B cell (primary cell): ENCODE data around the gene BLOC1S3. TPM values are rescaled to one million over a fixed set of nuclear protein-coding genes. Genes with fewer than 3 reads are reported as not detected.

Experiments
- ATAC-seq: fragments of 200-7000 bp; cut with Tn5 transposase; one replicate; pipeline ENCODE4 v1.10.0; 2021; ENCODE audit warnings: low read depth, mild to moderate bottlenecking, moderate number of reproducible peaks, moderate library complexity
- CTCF ChIA-PET: fragments of 350-600 bp; sonication (Branson Sonifier 250); formaldehyde crosslinking; loops from one replicate; lab custom pipeline; 2021; ENCODE audit warnings: antibody characterized with exemption, inconsistent platforms; lab: Charles Lee
- POLR2A ChIA-PET: fragments of 350-600 bp; sonication (Branson Sonifier 250); formaldehyde crosslinking; loops from one replicate; lab custom pipeline; 2021; ENCODE audit warnings: antibody characterized with exemption; lab: Charles Lee
- DNase-seq: peaks from one replicate; pipeline ENCODE4 v3.0.0; 2013
- H2AFZ ChIP-seq: 2 replicates; pipeline ENCODE4 v1.6.1; 2012; ENCODE audit warnings: mild to moderate bottlenecking, low read depth, low read length; ENCODE audit not compliant: insufficient read depth, poor library complexity, severe bottlenecking
- H3K27ac ChIP-seq, 2 donors: 1 replicate in 1 of 2; 2 replicates in 1 of 2; pipeline ENCODE4 v1.5.1; 2012 to 2013; ENCODE audit warnings: low read length in 2 of 2, mild to moderate bottlenecking in 2 of 2, moderate library complexity in 1 of 2
- H3K27me3 ChIP-seq, 4 experiments: fragments of 200-600 bp in 1 of 4; sonication (generic) in 1 of 4; replicated peaks in 1 of 4; 1 replicate in 2 of 4; 2 replicates in 2 of 4; pipeline versions ENCODE4 v1.6.1 to v1.7.0; 2013 to 2016; ENCODE audit warnings: low read length in 3 of 4, mild to moderate bottlenecking in 2 of 4, mixed read lengths in 1 of 4, moderate library complexity in 1 of 4; ENCODE audit not compliant: insufficient read depth in 4 of 4, control insufficient read depth in 3 of 4; ENCODE audit errors: control extremely low read depth in 1 of 4
- H3K36me3 ChIP-seq, 2 experiments: replicated peaks in 1 of 2; 1 replicate in 1 of 2; 2 replicates in 1 of 2; pipeline versions ENCODE4 v1.6.1 to v1.7.1; 2013; ENCODE audit warnings: low read length in 1 of 2; ENCODE audit not compliant: insufficient read depth in 2 of 2, control insufficient read depth in 1 of 2; ENCODE audit errors: control extremely low read depth in 1 of 2, extremely low read depth in 1 of 2
- H3K4me1 ChIP-seq, 2 donors: fragments of 200-600 bp in 1 of 2; sonication (generic) in 1 of 2; 1 replicate in 1 of 2; 2 replicates in 1 of 2; pipeline versions ENCODE4 v1.5.1 to v1.6.1; 2013 to 2017; ENCODE audit warnings: low read length in 2 of 2; ENCODE audit not compliant: control insufficient read depth in 2 of 2, insufficient read depth in 2 of 2
- H3K4me2 ChIP-seq: replicated peaks from 2 replicates; pipeline ENCODE3; 2012; ENCODE audit warnings: mild to moderate bottlenecking, low read depth, low read length; ENCODE audit not compliant: poor library complexity, severe bottlenecking
- H3K4me3 ChIP-seq, 5 experiments: fragments of 200-600 bp in 1 of 5; sonication (generic) in 1 of 5; 1 replicate in 3 of 5; 2 replicates in 2 of 5; pipeline versions ENCODE4 v1.5.1 to v1.7.0; 2011 to 2016; ENCODE audit warnings: low read length in 4 of 5, mild to moderate bottlenecking in 4 of 5, low read depth in 2 of 5, control low read depth in 1 of 5, moderate library complexity in 1 of 5; ENCODE audit not compliant: insufficient read depth in 1 of 5; ENCODE audit errors: control extremely low read depth in 1 of 5, extremely low read depth in 1 of 5
- H3K79me2 ChIP-seq: fragments of 200-600 bp; sonication (generic); one replicate; pipeline ENCODE4 v1.6.0; 2016; ENCODE audit warnings: low read length; ENCODE audit not compliant: control insufficient read depth, insufficient read depth
- H3K9ac ChIP-seq: fragments of 200-600 bp; sonication (generic); 2 replicates; pipeline ENCODE4 v1.6.1; 2017; ENCODE audit warnings: mild to moderate bottlenecking, low read length, moderate library complexity
- H3K9me3 ChIP-seq, 3 donors: one replicate each; pipeline versions ENCODE4 v1.6.1 to v1.7.1; 2013; ENCODE audit warnings: low read length in 2 of 3; ENCODE audit not compliant: control insufficient read depth in 2 of 3, insufficient read depth in 1 of 3; ENCODE audit errors: control extremely low read depth in 1 of 3
- H4K20me1 ChIP-seq: 2 replicates; pipeline ENCODE4 v1.6.0; 2012; ENCODE audit warnings: mild to moderate bottlenecking, low read length; ENCODE audit not compliant: insufficient read depth, control insufficient read depth, poor library complexity, severe bottlenecking
- H3K27ac Mint-ChIP-seq: one replicate; pipeline ENCODE4 v1.8.0; 2021; ENCODE audit warnings: mixed read lengths
- H3K27me3 Mint-ChIP-seq: one replicate; pipeline ENCODE4 v1.8.0; 2021; ENCODE audit warnings: mixed read lengths
- H3K4me1 Mint-ChIP-seq: one replicate; pipeline ENCODE4 v1.8.0; 2021; ENCODE audit warnings: mixed read lengths
- H3K4me3 Mint-ChIP-seq: one replicate; pipeline ENCODE4 v1.8.0; 2021; ENCODE audit warnings: mixed read lengths
- H3K9me3 Mint-ChIP-seq: one replicate; pipeline ENCODE4 v1.8.0; 2022; ENCODE audit warnings: mixed read lengths; ENCODE audit not compliant: insufficient read depth
- CTCF ChIP-seq: fragments of 200-600 bp; IDR thresholded peaks from one replicate; pipeline ENCODE4 v1.8.0; 2022; ENCODE audit warnings: antibody characterized with exemption, mild to moderate bottlenecking
- EZH2 ChIP-seq: IDR thresholded peaks from 2 replicates; pipeline ENCODE4 v1.6.1; 2012; ENCODE audit warnings: borderline replicate concordance, low read depth, mild to moderate bottlenecking, moderate library complexity, low read length; ENCODE audit not compliant: insufficient read depth, poor library complexity, severe bottlenecking
- WGBS: methylation state at CpG from one replicate; pipeline ENCODE4 v1.1.5; 2013; ENCODE audit warnings: missing lambda C conversion rate; ENCODE audit not compliant: insufficient coverage; 5-methylcytosine and 5-hydroxymethylcytosine counted together
- intact Hi-C: fragments of 100-400 bp; cut with micrococcal nuclease; formaldehyde crosslinking; loops from one replicate; pipeline ENCODE4 v1.10.0; 2022
- polyA plus RNA-seq: library from polyadenylated mRNA; depleted of rRNA; stranded (reverse); fragments of >200 nt; gene quantifications from 2 replicates; pipeline ENCODE4 v1.2.3, GENCODE V29; 2012
- total RNA-seq, 2 donors: library from RNA; stranded (reverse); fragments of 120-200 nt in 1 of 2; gene quantifications; 1 replicate in 1 of 2; 2 replicates in 1 of 2; pipeline versions ENCODE4 v1.2.3 to v1.2.4, GENCODE V29; 2013 to 2022

BLOC1S3 gene
- total and polyA plus RNA-seq, 2 donors (not counting 1 experiment from before 2014, with no cell fraction given): 7.2 to 21.1 TPM

GRCh38 chr19:45172611-45173208, 5.9 kb upstream of the BLOC1S3 start:
- peaks cover 0 to 7% of the 10 kb centered on the region in 2 experiments for H3K36me3 ChIP-seq
- no peak overlapping the region for H3K27ac Mint-ChIP-seq
- peaks cover 27% of the 10 kb centered on the region for H3K4me1 Mint-ChIP-seq
- ChIA-PET POLR2A (no interaction called here), CTCF (no interaction called here)
- no peak overlapping the region for H2AFZ ChIP-seq
- peaks cover 26% of the 10 kb centered on the region for H4K20me1 ChIP-seq
- TF ChIP-seq CTCF (no peak), EZH2 (no peak)
- WGBS: 100% methylated on average over 7 of the region's 18 CpGs
- H3K79me2 ChIP-seq: peaks cover 77% of the 10 kb centered on the region
- no peak overlapping the region for H3K4me3 Mint-ChIP-seq
- H3K9me3 Mint-ChIP-seq: no peaks in the 10 kb centered on the region
- ATAC-seq (no peak), DNase-seq (no peak)
- H3K4me3 ChIP-seq: no peak overlapping the region
- H3K4me1 ChIP-seq: peaks cover 23 to 39% of the 10 kb centered on the region in 2 donors
- no peaks in the 10 kb centered on the region for H3K9me3 ChIP-seq
- intact Hi-C loops: no loop called here
- no peaks in the 10 kb centered on the region for H3K27me3 ChIP-seq
- H3K4me2 ChIP-seq: peak overlapping the region; percentile 35
- no peak overlapping the region for H3K9ac ChIP-seq
- H3K27ac ChIP-seq: no peak overlapping the region
- H3K27me3 Mint-ChIP-seq: no peaks in the 10 kb centered on the region

DNA sequence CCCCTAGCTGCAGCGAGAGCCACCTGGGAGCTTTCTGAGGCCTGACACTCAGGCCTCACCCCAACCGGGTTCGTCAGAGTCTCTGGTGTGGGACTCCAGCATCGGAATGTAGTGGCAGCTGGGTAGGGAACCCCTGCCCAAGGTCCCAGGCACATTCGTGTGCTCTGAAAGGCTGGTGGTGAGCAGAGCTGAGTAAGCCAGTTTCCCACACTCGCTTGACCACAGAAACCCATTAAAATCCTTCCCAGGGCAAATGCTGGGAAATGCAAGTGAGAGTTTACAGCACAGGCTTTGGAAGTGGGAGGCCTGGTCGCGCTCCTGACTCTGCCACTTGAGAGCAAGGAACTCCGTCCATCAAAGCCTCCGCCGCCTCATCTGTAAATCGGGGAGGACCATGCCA, 4.8 kb upstream of the BLOC1S3 start:
- WGBS: 72% methylated on average over 10 of the region's 12 CpGs
- H2AFZ ChIP-seq: no peak overlapping the region
- no peaks in the 10 kb centered on the region for H3K27me3 ChIP-seq
- H3K27ac Mint-ChIP-seq: no peak overlapping the region
- DNase-seq (no peak), ATAC-seq (no peak)
- H4K20me1 ChIP-seq: peaks cover 23% of the 10 kb centered on the region
- H3K9me3 Mint-ChIP-seq: no peaks in the 10 kb centered on the region
- peaks cover 35% of the 10 kb centered on the region for H3K4me1 Mint-ChIP-seq
- H3K4me3 Mint-ChIP-seq: no peak overlapping the region
- no peak for TF ChIP-seq CTCF
- TF ChIP-seq EZH2: no peak
- peaks cover 69% of the 10 kb centered on the region for H3K79me2 ChIP-seq
- H3K27me3 Mint-ChIP-seq: no peaks in the 10 kb centered on the region
- H3K4me1 ChIP-seq: peaks cover 23 to 39% of the 10 kb centered on the region in 2 donors
- ChIA-PET POLR2A (no interaction called here), CTCF (no interaction called here)
- H3K9ac ChIP-seq: no peak overlapping the region
- H3K36me3 ChIP-seq: peaks cover 0 to 7% of the 10 kb centered on the region in 2 experiments
- intact Hi-C loops: no loop called here
- H3K4me2 ChIP-seq: no peak overlapping the region
- no peak overlapping the region for H3K4me3 ChIP-seq
- no peaks in the 10 kb centered on the region for H3K9me3 ChIP-seq
- H3K27ac ChIP-seq: peak overlapping the region; percentile 12 to 22
